NCI-H2107 treated with DMSO at 0.1 percent for 48 hours (cell line): Measurements from ENCODE around the gene ARPP21.
"Not testable (repeated sequence)": the region's sequence is repeated elsewhere in the genome, so short reads cannot be mapped to it uniquely, and the experiment has no call there.

ENCODE experiments used
- DNase-seq: peaks from one replicate; lab custom pipeline; 2025; ENCODE audit not compliant: unreplicated experiment; lab: John Stamatoyannopoulos, UW

The ARPP21 gene

GRCh38 chr3:35777065-35777464 lies 137.7 kb downstream of the ARPP21 start:
- DNase-seq, result no peak

GRCh38 chr3:35777563-35778554 lies 138.5 kb downstream of the ARPP21 start:
- DNase-seq, result no peak

GRCh38 chr3:35779611-35780010 lies 140.3 kb downstream of the ARPP21 start:
- no peak for DNase-seq

- DNase-seq, result no peak
Measured at GRCh38 chr3:35780800-35781199, 141.5 kb downstream of the ARPP21 start.

- DNase-seq, result no peak
Measured at GRCh38 chr3:35781558-35781957, 142.2 kb downstream of the ARPP21 start.

- no peak for DNase-seq
Measured at GRCh38 chr3:35782355-35782754, 143.0 kb downstream of the ARPP21 start.

- no peak for DNase-seq
Measured at GRCh38 chr3:35784169-35784568, 144.8 kb downstream of the ARPP21 start.

- no peak for DNase-seq
Measured at GRCh38 chr3:35785234-35785888, 146.0 kb downstream of the ARPP21 start.

GRCh38 chr3:35787936-35788335 lies 148.6 kb downstream of the ARPP21 start:
- no peak for DNase-seq

GRCh38 chr3:35789042-35789831 lies 149.9 kb downstream of the ARPP21 start:
- DNase-seq, result no peak

GRCh38 chr3:35790764-35791163 lies 151.4 kb downstream of the ARPP21 start:
- no peak for DNase-seq

GRCh38 chr3:35793667-35794066 lies 154.3 kb downstream of the ARPP21 start:
- DNase-seq, result no peak

GRCh38 chr3:35800960-35801459 lies 161.7 kb downstream of the ARPP21 start:
- no peak for DNase-seq

- no peak for DNase-seq
Measured at GRCh38 chr3:35814531-35814930, 175.2 kb downstream of the ARPP21 start.

GRCh38 chr3:35815796-35816195 lies 176.5 kb downstream of the ARPP21 start:
- DNase-seq, result not testable (repeated sequence)

- no peak for DNase-seq
Measured at GRCh38 chr3:35817216-35817615, 177.9 kb downstream of the ARPP21 start.

- no peak for DNase-seq
Measured at GRCh38 chr3:35832140-35832571, 192.8 kb downstream of the ARPP21 start.
